IMR-90 (cell line): ENCODE measurements around the gene PIAS1.

ENCODE experiments used
- CEBPB ChIP-seq: IDR thresholded peaks from 2 replicates; pipeline ENCODE4 v1.6.1; 2012; ENCODE audit warnings: low read depth, low read length, improper control_type of control experiment
- CTCF ChIP-seq: conservative IDR thresholded peaks from 2 replicates; pipeline ENCODE4 v1.5.1; 2012; ENCODE audit warnings: mild to moderate bottlenecking, low read depth, low read length, improper control_type of control experiment
- POLR2A ChIP-seq: IDR thresholded peaks from 2 replicates; pipeline ENCODE4 v1.6.1; 2012; ENCODE audit warnings: mild to moderate bottlenecking, low read depth, low read length

- TF ChIP-seq CTCF: no peak
- TF ChIP-seq CEBPB: no peak
- TF ChIP-seq POLR2A: no peak
Observed at GRCh38 chr15:68232449-68232848, 178.3 kb downstream of the PIAS1 start.
